HG03095 (cell line): ENCODE measurements around the gene IGFALS.

Experiments
- ATAC-seq: cut with Tn5 transposase; IDR thresholded peaks from one replicate; pipeline ENCODE4 v1.9.1; 2021; ENCODE audit warnings: moderate library complexity; ENCODE audit not compliant: unreplicated experiment

The IGFALS gene

GRCh38 chr16:1777375-1778199, 15.9 kb downstream of the IGFALS start:
- no peak for ATAC-seq

- ATAC-seq: no peak
These were observed 16.5 kb downstream of the IGFALS start for GRCh38 chr16:1776991-1777374.

- no peak for ATAC-seq
These were observed 16.9 kb downstream of the IGFALS start for GRCh38 chr16:1776672-1776955.

GRCh38 chr16:1775846-1776671, 17.4 kb downstream of the IGFALS start:
- ATAC-seq: no peak

- ATAC-seq: no peak
These were observed 18.3 kb downstream of the IGFALS start for GRCh38 chr16:1775006-1775845.

GRCh38 chr16:1774448-1774780, 19.1 kb downstream of the IGFALS start:
- no peak for ATAC-seq

- no peak for ATAC-seq
These were observed 19.6 kb downstream of the IGFALS start for GRCh38 chr16:1773703-1774447.

- ATAC-seq: no peak
These were observed 20.4 kb downstream of the IGFALS start, which contains the start of gene MRPS34 for GRCh38 chr16:1772908-1773702. MRPS34 (minus strand) TSS chr16:1773134; CDS start chr16:1773119, 15 bp downstream.

- ATAC-seq: no peak
These were observed 21.1 kb downstream of the IGFALS start, which contains the start of gene EME2 for GRCh38 chr16:1772362-1772907. EME2 (plus strand) TSS chr16:1772810; CDS start chr16:1773228, 418 bp downstream.

- ATAC-seq: no peak
These were observed 21.6 kb downstream of the IGFALS start for GRCh38 chr16:1771864-1772361.

- no peak for ATAC-seq
These were observed 22.2 kb downstream of the IGFALS start, which contains the start of gene NME3 for GRCh38 chr16:1771188-1771863. NME3 (minus strand) TSS chr16:1771543; CDS start chr16:1771534, 9 bp downstream.

- ATAC-seq: no peak
These were observed 22.9 kb downstream of the IGFALS start for GRCh38 chr16:1770328-1771187.

GRCh38 chr16:1769402-1770300, 23.9 kb downstream of the IGFALS start:
- ATAC-seq: no peak

GRCh38 chr16:1768767-1769401, 24.6 kb downstream of the IGFALS start:
- no peak for ATAC-seq

- no peak for ATAC-seq
These were observed 25.3 kb downstream of the IGFALS start for GRCh38 chr16:1768061-1768766.
